ENCODE measurements around the gene PADI1.

DNA sequence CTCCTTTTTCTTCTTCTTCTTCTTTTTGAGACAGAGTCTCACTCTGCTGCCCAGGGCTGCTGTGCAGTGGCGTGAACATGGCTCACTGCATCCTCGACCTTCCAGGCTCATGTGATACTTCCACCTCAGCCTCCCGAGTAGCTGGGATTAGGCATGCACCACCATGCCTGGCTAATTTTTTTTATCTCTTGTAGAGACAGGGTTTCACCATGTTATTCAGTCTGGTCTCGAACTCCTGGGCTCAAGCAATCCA, 13.0 kb upstream of the PADI1 start:
- TF ChIP-seq, protein P1, sequence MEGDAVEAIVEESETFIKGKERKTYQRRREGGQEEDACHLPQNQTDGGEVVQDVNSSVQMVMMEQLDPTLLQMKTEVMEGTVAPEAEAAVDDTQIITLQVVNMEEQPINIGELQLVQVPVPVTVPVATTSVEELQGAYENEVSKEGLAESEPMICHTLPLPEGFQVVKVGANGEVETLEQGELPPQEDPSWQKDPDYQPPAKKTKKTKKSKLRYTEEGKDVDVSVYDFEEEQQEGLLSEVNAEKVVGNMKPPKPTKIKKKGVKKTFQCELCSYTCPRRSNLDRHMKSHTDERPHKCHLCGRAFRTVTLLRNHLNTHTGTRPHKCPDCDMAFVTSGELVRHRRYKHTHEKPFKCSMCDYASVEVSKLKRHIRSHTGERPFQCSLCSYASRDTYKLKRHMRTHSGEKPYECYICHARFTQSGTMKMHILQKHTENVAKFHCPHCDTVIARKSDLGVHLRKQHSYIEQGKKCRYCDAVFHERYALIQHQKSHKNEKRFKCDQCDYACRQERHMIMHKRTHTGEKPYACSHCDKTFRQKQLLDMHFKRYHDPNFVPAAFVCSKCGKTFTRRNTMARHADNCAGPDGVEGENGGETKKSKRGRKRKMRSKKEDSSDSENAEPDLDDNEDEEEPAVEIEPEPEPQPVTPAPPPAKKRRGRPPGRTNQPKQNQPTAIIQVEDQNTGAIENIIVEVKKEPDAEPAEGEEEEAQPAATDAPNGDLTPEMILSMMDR (IDR thresholded peaks at IDR 0.05; ENCODE audit: low read depth, low read length): no peak
- TF ChIP-seq, protein P2, sequence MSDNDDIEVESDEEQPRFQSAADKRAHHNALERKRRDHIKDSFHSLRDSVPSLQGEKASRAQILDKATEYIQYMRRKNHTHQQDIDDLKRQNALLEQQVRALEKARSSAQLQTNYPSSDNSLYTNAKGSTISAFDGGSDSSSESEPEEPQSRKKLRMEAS (IDR thresholded peaks at IDR 0.05; ENCODE audit: low read depth, low read length): no peak
